Astrocyte of the spinal cord (primary cell): ENCODE measurements around the gene PPM1E.
"Not testable (repeated sequence)": the region's sequence is repeated elsewhere in the genome, so short reads cannot be mapped to it uniquely, and the experiment has no call there.

Source experiments
- DNase-seq: peaks from one replicate; pipeline ENCODE4 v3.0.0; 2011; ENCODE audit warnings: low read depth, low spot score
- H3K4me3 ChIP-seq: 2 replicates; pipeline ENCODE4 v1.5.1; 2011; ENCODE audit warnings: low read depth, mild to moderate bottlenecking, low read length, moderate library complexity
- in situ Hi-C: cut with HindIII; loops from 2 replicates; pipeline ENCODE4 v1.10.0; 2017; ENCODE audit warnings: low sequenced_read_pairs
- TF ChIP-seq, protein P1 (sequence below): IDR thresholded peaks from 2 replicates; pipeline ENCODE4 v1.5.1; 2012; ENCODE audit warnings: low read depth, mild to moderate bottlenecking, low read length, inconsistent platforms

PPM1E gene

GRCh38 chr17:58788199-58788598 lies 32.5 kb downstream of the PPM1E start:
- in situ Hi-C loops = no loop called here
- DNase-seq = no peak
- TF ChIP-seq, protein P1, sequence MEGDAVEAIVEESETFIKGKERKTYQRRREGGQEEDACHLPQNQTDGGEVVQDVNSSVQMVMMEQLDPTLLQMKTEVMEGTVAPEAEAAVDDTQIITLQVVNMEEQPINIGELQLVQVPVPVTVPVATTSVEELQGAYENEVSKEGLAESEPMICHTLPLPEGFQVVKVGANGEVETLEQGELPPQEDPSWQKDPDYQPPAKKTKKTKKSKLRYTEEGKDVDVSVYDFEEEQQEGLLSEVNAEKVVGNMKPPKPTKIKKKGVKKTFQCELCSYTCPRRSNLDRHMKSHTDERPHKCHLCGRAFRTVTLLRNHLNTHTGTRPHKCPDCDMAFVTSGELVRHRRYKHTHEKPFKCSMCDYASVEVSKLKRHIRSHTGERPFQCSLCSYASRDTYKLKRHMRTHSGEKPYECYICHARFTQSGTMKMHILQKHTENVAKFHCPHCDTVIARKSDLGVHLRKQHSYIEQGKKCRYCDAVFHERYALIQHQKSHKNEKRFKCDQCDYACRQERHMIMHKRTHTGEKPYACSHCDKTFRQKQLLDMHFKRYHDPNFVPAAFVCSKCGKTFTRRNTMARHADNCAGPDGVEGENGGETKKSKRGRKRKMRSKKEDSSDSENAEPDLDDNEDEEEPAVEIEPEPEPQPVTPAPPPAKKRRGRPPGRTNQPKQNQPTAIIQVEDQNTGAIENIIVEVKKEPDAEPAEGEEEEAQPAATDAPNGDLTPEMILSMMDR = no peak

DNA sequence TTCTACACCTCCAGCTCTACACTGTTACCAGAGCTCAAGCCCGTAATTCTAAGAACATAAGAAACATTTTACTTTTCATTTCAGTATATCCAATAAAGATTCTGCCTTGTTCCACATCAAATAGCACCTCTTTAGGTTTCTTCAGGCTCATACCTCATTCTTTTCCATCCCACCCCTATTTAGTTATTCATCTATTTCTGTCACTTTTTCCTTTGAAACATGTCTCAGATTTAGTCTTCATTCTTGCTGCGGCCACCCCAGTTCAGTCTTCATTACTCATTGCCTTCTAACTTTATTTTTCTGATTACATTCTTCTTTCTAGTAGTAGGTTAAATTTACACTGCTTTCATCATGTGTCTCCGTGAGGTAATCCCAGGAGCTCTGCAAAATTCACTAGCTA lies 33.5 kb downstream of the PPM1E start:
- TF ChIP-seq, protein P1 = no peak
- in situ Hi-C loops = no loop called here
- no peak overlapping the region for H3K4me3 ChIP-seq
- DNase-seq = no peak

More at GRCh38 chr17:58788199-58788598, 32.5 kb downstream of the PPM1E start:
- no peak overlapping the region for H3K4me3 ChIP-seq

DNA sequence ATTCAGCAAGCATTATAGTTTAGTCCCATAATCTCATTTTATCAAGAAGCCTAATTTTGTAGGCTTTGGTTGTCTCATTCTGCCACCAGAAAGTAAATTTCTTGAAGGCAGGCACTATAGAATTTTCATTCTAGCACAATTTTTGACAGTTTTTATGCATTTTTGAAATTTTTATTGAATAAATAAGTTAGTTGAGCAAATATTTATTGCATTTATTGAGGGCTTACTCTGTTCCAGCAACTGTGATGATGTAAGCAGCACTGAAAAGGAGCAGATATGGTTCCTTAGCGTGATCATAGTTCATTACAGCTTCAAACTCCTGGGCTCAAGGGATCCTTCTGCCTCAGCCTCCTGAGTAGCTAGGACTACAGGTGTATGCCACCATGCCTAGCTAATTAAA lies 34.2 kb downstream of the PPM1E start:
- TF ChIP-seq, protein P1 = no peak
- no peak overlapping the region for H3K4me3 ChIP-seq
- in situ Hi-C loops = no loop called here
- no peak for DNase-seq

DNA sequence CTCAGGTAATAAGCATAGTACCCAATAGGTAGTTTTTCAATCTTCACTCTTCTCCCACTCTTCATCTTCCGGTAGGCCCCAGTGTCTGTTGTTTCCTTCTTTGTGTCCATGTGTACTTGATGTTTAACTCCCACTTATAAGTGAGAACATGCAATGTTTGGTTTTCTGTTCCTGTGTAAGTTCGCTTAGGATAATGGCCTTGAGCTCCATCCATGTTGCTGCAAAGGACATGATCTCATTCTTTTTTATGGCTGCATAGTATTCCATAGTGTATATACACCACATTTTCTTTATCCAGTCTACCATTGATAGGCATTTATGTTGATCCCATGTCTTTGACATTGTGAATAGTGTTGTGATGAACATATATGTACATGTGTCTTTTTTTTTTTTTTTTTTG lies 38.9 kb downstream of the PPM1E start:
- DNase-seq, H3K4me3 ChIP-seq, in situ Hi-C loops: not testable (repeated sequence)

- TF ChIP-seq, protein P1 = no peak
- H3K4me3 ChIP-seq = no peak overlapping the region
- in situ Hi-C loops = no loop called here
- no peak for DNase-seq
Measured at GRCh38 chr17:58802188-58802587, 46.5 kb downstream of the PPM1E start.

DNA sequence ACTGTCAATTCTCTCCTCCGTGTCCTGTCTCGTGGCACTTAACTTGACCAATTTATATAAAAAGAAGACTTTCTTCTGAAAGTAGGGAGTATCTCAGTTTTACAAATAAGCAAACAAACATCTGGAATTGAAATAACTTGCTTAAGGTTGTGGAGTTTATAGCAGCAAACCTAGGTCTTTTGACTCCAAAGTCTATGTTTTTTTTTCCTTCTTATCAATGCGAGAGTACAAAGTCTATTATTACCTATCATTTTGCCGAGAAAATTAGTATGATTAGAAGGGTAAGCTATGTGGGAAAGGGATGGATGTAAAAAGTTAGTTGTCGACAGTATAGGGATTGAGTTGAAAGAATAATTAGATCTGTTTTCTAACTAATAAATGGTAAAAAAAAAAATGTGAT lies 50.4 kb downstream of the PPM1E start:
- TF ChIP-seq, protein P1 = no peak
- no peak for DNase-seq
- no peak overlapping the region for H3K4me3 ChIP-seq
- in situ Hi-C loops = no loop called here

DNA sequence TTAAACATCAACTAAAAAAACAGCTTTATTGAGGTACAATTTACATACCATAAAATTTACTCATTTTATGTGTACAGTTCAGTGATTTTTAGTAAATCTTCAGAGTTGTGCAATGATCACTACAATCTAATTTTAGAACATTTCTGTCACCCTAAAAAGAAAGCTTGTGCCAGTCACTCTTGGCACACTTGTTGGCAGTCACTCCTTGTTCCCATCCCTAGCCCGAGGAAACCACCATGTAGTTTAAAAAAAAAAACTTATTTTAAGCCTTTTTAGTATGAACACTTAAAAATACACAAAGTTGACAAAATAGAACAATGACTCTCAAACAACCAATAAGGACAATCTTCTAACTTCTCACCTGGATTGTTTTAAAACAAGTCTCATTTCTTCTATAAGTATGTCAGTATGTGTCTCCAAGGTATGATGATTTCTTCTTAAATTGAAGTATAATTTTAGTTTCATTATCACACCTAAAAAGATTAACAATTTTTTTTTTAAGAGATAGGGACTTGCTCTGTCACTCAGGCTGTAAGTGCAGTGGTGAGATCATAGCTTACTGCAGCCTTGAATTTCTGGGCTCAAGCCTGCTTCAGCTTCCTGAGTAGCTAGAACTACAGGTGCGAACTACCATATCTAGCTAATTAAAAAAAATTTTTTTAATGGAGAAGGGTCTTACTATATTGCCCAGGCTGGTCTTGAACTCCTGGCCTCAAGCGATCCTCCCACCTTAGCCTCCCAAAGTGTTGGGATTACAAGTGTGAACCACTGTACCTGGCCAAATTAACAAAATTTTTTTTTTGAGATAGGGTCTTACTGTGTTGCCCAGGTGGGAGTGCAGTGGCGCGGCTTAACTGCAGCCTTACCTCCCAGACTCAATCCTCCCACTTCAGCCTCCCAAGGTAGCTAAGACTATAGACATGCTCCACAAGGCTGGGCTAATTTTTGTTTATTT lies 53.2 kb downstream of the PPM1E start:
- in situ Hi-C loops = no loop called here
- no peak overlapping the region for H3K4me3 ChIP-seq
- TF ChIP-seq, protein P1 = no peak
- no peak for DNase-seq
